ENCODE results near the gene MYOM3. TPM values are rescaled to one million over a fixed set of nuclear protein-coding genes. Genes with fewer than 3 reads are reported as not detected.

Gene MYOM3
- total RNA-seq, 1 experiment from 2014 or later = 7.9 TPM

DNA sequence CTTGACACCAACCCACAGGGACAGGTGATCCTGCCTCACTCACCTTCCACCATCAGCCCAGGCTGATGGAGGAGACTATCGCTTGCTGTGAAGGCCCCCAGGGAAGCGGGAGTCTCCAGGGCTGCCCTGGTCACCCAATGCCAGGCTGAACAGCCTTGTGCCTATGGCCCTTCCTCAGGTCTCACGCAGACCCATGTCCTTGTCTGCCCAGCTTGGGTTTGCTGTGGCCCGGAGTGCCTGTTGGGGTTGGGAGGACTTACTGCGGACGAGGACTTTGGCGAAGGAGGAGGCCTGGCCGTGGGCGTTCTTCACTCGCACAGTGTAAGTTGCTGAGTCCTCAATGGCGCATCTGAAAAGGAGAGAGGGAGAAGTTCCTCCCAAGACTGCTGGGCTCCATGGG is 14.3 kb downstream of the MYOM3 start:
- no peaks in the 10 kb centered on the region for H3K4me1 ChIP-seq (ENCODE audit: control insufficient read depth in 1 of 2, insufficient read depth in 2 of 2, low read length in 2 of 2)
- no peaks in the 10 kb centered on the region for H3K27me3 ChIP-seq (ENCODE audit: insufficient read depth, low read length)
- H3K36me3 ChIP-seq (ENCODE audit: control insufficient read depth in 1 of 2, insufficient read depth in 2 of 2, low read length in 2 of 2) = no peaks in the 10 kb centered on the region
- no peaks in the 10 kb centered on the region for H3K9me2 ChIP-seq (ENCODE audit: insufficient read depth)
- H3K4me3 ChIP-seq (replicated peaks in 1 of 2; ENCODE audit: low read depth in 1 of 2, low read length in 2 of 2) = no peak overlapping the region
- H3K9me3 ChIP-seq (ENCODE audit: control insufficient read depth in 1 of 2, insufficient read depth in 1 of 2, low read depth in 1 of 2, low read length in 2 of 2) = no peaks in the 10 kb centered on the region
- H3K79me2 ChIP-seq (ENCODE audit: insufficient read depth, low read length) = no peaks in the 10 kb centered on the region
- ATAC-seq (no peak), DNase-seq (ENCODE audit: low read depth, low spot score) (no peak)
- no peak overlapping the region for H3K27ac ChIP-seq (ENCODE audit: low read depth, low read length)
- TF ChIP-seq ELF1 (IDR thresholded peaks at IDR 0.05; ENCODE audit: borderline replicate concordance, low read depth) (no peak), FOSL1 (IDR thresholded peaks at IDR 0.05; ENCODE audit: low read depth) (no peak), EZH2 (IDR thresholded peaks at IDR 0.05) (no peak), TCF7L2 (IDR thresholded peaks at IDR 0.05; ENCODE audit: borderline replicate concordance, extremely low read depth, insufficient read depth, insufficient read length) (no peak), POLR2AphosphoS5 (IDR thresholded peaks at IDR 0.05; ENCODE audit: low read depth, low read length) (no peak), POLR2A (IDR thresholded peaks at IDR 0.05; ENCODE audit: borderline replicate concordance, extremely low read depth, insufficient read depth, insufficient read length) (no peak), CBX3 (IDR thresholded peaks at IDR 0.05; ENCODE audit: low read depth) (no peak), REST (IDR thresholded peaks at IDR 0.05; ENCODE audit: low read depth) (no peak), CEBPB (IDR thresholded peaks at IDR 0.05; ENCODE audit: low read depth) (no peak), CTCF (IDR thresholded peaks at IDR 0.05 in 2 of 3, conservative IDR thresholded peaks at IDR 0.05 in 1 of 3; ENCODE audit: borderline replicate concordance in 1 of 3, insufficient read depth in 1 of 3, low read depth in 2 of 3, low read length in 2 of 3) (no peak), EGR1 (IDR thresholded peaks at IDR 0.05; ENCODE audit: low read depth) (no peak), RAD21 (IDR thresholded peaks at IDR 0.05; ENCODE audit: low read depth) (no peak), ZFX (IDR thresholded peaks at IDR 0.05) (no peak), SRF (IDR thresholded peaks at IDR 0.05; ENCODE audit: low read depth) (no peak), SIN3A (IDR thresholded peaks at IDR 0.05; ENCODE audit: low read depth) (no peak), YY1 (IDR thresholded peaks at IDR 0.05; ENCODE audit: extremely low read depth, insufficient replicate concordance, low read depth, low read length) (no peak)
- TF ChIP-seq, protein P1, sequence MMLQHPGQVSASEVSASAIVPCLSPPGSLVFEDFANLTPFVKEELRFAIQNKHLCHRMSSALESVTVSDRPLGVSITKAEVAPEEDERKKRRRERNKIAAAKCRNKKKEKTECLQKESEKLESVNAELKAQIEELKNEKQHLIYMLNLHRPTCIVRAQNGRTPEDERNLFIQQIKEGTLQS (IDR thresholded peaks at IDR 0.05) = no peak
- no peak overlapping the region for H3K9ac ChIP-seq (ENCODE audit: low read length)
- ChIA-PET POLR2A (no interaction called here), RAD21 (ENCODE audit: low non-redundant PET in 1 of 2, low total read pairs in 2 of 2, uncharacterized antibody in 2 of 2, unreplicated experiment in 2 of 2) (no interaction called here), CTCF (no interaction called here)
- no peaks in the 10 kb centered on the region for H4K20me1 ChIP-seq (ENCODE audit: insufficient read depth)
- no peak overlapping the region for H2AFZ ChIP-seq (ENCODE audit: low read depth, low read length, poor library complexity, severe bottlenecking)
- BruUV-seq (replicated peaks) = no TSS peak
- H3K4me2 ChIP-seq (ENCODE audit: low read length) = no peak overlapping the region
- intact Hi-C loops (cut with micrococcal nuclease) = no loop called here
